Omental fat pad (tissue), 4 donors: ENCODE results near the gene ALKBH3. TPM values are rescaled to one million over a fixed set of nuclear protein-coding genes. Genes with fewer than 3 reads are reported as not detected.

Source experiments
- ATAC-seq: fragments of 150-250 bp; one replicate; pipeline ENCODE4 v1.9.1; 2016; ENCODE audit warnings: mild to moderate bottlenecking, moderate library complexity; ENCODE audit not compliant: low FRiP score
- DNase-seq: peaks from one replicate; pipeline ENCODE4 v3.0.0-alpha.2; 2019; ENCODE audit warnings: low spot score
- total RNA-seq, 4 donors: library from RNA; depleted of rRNA; stranded (reverse); fragments of >200 nt; gene quantifications; one replicate each; pipeline ENCODE4 v1.1.0, GENCODE V29; 2016
- TF ChIP-seq, protein P1 (sequence below), 3 donors: fragments of 450-650 bp; IDR thresholded peaks; one replicate each; pipeline ENCODE4 v1.5.1; 2016 to 2017; ENCODE audit warnings: antibody characterized with exemption in 3 of 3, mild to moderate bottlenecking in 3 of 3, moderate library complexity in 2 of 3

ALKBH3 gene
- total RNA-seq, 4 donors from 2014 or later = 26.3 to 39.9 (median 29.6) TPM

DNA sequence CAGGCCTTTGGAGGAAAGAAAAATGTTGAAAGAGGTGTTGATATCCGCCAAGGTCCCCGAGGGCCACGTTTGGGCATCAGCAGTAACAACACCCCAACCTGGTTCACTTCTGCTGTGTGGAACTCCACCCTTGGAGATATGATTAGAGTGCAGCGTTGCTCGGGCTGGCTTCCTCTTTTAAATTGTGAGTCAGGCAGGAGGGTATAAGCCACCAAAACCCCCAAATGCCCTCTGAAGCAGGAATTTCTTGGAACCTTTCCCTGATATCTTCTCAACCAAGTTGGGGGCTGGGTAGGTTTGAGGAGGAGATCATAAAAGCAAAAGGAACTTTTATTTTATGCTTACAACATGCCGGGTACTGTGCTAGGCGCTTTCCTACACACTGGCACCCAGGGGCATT is 55.4 kb downstream of the ALKBH3 start:
- DNase-seq = no peak
- no peak for ATAC-seq
- TF ChIP-seq, protein P1, sequence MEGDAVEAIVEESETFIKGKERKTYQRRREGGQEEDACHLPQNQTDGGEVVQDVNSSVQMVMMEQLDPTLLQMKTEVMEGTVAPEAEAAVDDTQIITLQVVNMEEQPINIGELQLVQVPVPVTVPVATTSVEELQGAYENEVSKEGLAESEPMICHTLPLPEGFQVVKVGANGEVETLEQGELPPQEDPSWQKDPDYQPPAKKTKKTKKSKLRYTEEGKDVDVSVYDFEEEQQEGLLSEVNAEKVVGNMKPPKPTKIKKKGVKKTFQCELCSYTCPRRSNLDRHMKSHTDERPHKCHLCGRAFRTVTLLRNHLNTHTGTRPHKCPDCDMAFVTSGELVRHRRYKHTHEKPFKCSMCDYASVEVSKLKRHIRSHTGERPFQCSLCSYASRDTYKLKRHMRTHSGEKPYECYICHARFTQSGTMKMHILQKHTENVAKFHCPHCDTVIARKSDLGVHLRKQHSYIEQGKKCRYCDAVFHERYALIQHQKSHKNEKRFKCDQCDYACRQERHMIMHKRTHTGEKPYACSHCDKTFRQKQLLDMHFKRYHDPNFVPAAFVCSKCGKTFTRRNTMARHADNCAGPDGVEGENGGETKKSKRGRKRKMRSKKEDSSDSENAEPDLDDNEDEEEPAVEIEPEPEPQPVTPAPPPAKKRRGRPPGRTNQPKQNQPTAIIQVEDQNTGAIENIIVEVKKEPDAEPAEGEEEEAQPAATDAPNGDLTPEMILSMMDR (IDR thresholded peaks at IDR 0.05) = no peak

- DNase-seq = no peak
- TF ChIP-seq, protein P1 (IDR thresholded peaks at IDR 0.05) = no peak
- peak; percentile 60 for ATAC-seq
These were observed 57.1 kb downstream of the ALKBH3 start for GRCh38 chr11:43937434-43938411.

DNA sequence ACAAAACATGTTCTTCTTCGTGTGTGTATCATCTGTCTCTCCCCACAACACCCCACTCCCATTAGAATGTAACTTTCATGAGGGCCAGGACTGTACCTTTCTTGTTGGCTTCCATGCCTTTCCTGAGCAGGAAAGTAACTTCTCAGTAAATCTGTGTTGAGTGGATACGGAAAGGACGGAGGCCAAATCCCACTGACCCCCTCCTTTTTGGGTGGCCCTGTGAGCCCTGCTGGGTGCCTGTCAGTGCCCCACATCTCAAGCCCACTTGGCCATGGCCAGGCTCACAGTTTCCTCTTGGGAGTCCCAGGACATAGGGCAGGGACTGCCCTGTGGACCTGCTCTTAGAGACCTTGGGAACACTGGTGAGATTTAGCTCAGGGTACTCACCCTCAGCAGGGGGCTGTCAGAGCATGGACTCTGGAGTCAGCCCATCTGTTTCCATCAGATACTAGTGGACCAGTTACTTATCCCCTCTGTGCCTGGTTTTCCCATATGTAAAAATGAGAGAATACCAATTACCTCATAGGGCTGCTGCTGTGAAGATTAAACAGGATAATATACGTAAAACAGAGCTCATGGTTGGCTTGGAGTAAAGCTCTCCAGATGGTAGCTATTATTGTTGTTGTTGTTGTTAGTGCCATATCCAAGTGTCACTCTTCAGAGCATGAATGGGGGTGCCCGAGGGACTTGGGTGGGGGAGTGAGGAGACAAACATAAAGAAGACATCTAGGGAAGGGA is 60.8 kb downstream of the ALKBH3 start:
- ATAC-seq (no peak), DNase-seq (no peak)
- TF ChIP-seq, protein P1 (IDR thresholded peaks at IDR 0.05) = no peak

DNA sequence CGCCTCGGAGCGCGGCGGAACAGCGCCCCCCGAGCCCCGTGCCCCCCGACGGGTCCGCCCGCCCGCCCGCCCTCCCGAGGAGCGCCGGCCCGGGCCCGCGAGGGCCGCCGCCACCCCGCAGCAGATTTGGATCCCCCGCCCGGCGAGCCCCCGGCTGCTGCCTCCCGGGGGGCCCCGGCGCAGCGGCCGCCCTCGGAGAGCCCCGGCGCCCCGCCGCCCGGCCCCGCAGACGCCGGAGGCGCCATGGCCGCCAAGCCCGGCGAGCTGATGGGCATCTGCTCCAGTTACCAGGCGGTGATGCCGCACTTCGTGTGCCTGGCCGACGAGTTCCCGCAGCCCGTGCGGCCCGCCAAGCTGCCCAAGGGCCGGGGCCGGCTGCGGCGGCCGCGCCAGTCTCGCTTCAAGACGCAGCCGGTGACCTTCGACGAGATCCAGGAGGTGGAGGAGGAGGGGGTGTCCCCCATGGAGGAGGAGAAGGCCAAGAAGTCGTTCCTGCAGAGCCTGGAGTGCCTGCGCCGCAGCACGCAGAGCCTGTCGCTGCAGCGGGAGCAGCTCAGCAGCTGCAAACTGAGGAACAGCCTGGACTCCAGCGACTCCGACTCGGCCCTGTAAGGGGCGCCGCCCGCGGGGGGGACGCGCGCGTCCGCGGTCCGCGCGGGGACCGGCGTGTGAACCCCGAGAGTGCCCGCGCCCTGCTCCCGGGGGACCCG is 62.2 kb downstream of the ALKBH3 start:
- DNase-seq (no peak), ATAC-seq (no peak)
- TF ChIP-seq, protein P1 (IDR thresholded peaks at IDR 0.05) = no peak

GRCh38 chr11:43943372-43943930 is 62.8 kb downstream of the ALKBH3 start:
- DNase-seq (no peak), ATAC-seq (no peak)
- TF ChIP-seq, protein P1 (IDR thresholded peaks at IDR 0.05) = no peak

- TF ChIP-seq, protein P1 (IDR thresholded peaks at IDR 0.05) = no peak
- DNase-seq (no peak), ATAC-seq (no peak)
These were observed 63.5 kb downstream of the ALKBH3 start for GRCh38 chr11:43943931-43944751.
